Right lobe of liver (tissue), 6 donors: ENCODE data around the gene RAB35. TPM values are rescaled to one million over a fixed set of nuclear protein-coding genes. Genes with fewer than 3 reads are reported as not detected.
A peak's percentile ranks its signal among the peaks of the same experiment; 100 is the strongest.

ENCODE experiments used
- ATAC-seq, 4 donors: fragments of 200-7000 bp; cut with Tn5 transposase; one replicate each; pipeline ENCODE4 v1.9.1; 2020; ENCODE audit warnings: mild to moderate bottlenecking in 4 of 4, moderate library complexity in 4 of 4
- DNase-seq, 3 donors: peaks; one replicate each; pipeline ENCODE4 v3.0.0-alpha.2; 2020
- H3K27ac ChIP-seq, 3 donors: fragments of 200-600 bp; one replicate each; pipeline ENCODE4 v1.8.0; 2022
- H3K27me3 ChIP-seq, 2 donors: fragments of 200-600 bp; one replicate each; pipeline ENCODE4 v1.8.0; 2022
- H3K36me3 ChIP-seq, 4 donors: fragments of 200-600 bp; sonication (generic) in 1 of 4; one replicate each; pipeline versions ENCODE4 v1.5.1 to v1.8.0; 2017 to 2022; ENCODE audit warnings: control low read depth in 1 of 4
- H3K4me1 ChIP-seq, 4 donors: fragments of 200-600 bp; sonication (generic) in 1 of 4; one replicate each; pipeline versions ENCODE4 v1.5.1 to v1.8.0; 2017 to 2022; ENCODE audit warnings: control low read depth in 1 of 4
- H3K4me3 ChIP-seq, 3 donors: fragments of 200-600 bp; one replicate each; pipeline ENCODE4 v1.8.0; 2022
- H3K9me3 ChIP-seq, 4 donors: fragments of 200-600 bp; sonication (generic) in 1 of 4; one replicate each; pipeline versions ENCODE4 v1.5.1 to v1.8.0; 2017 to 2022; ENCODE audit warnings: control low read depth in 1 of 4
- CTCF ChIP-seq, 4 donors: fragments of 200-600 bp in 3 of 4; fragments of 450-650 bp in 1 of 4; IDR thresholded peaks; one replicate each; pipeline versions ENCODE4 v1.5.1 to v1.8.0; 2016 to 2022; ENCODE audit warnings: antibody characterized with exemption in 4 of 4, mild to moderate bottlenecking in 2 of 4
- POLR2A ChIP-seq: fragments of 450-650 bp; IDR thresholded peaks from one replicate; pipeline ENCODE4 v1.6.1; 2017; ENCODE audit warnings: antibody characterized with exemption, mild to moderate bottlenecking
- WGBS: methylation state at CpG from one replicate; pipeline ENCODE4 v1.1.6; 2018; ENCODE audit warnings: low coverage, low lambda C conversion rate; ENCODE audit not compliant: insufficient coverage; ENCODE audit errors: missing lambda C conversion rate; 5-methylcytosine and 5-hydroxymethylcytosine counted together
- intact Hi-C, 2 donors: fragments of 100-400 bp; cut with DNase I; formaldehyde crosslinking; loops; one replicate each; pipeline versions ENCODE4 v1.11.2 to v1.14.1; 2022
- total RNA-seq, 6 experiments: library from RNA; depleted of rRNA in 2 of 6; stranded (reverse); fragments of >200 nt in 2 of 6; fragmentation: NEBNext Ultra II Directional in 3 of 6; extraction: Animal tissue kit (Norgen Biotek cat#: 25700) in 3 of 6; gene quantifications; one replicate each; pipeline versions ENCODE4 v1.1.0 to v1.2.4, GENCODE V29; 2016 to 2023
- donor health status: DM: no; HTN: yes; CAD: no.
- donor health status: DM: no; HTN: no; CAD: no.
- donor health status: DM: no; HTN: no; CAD: no.
- donor health status: DM: no; HTN: yes; CAD: no.
- donor health status: DM: no; HTN: yes; CAD: no.

RAB35 gene
- total RNA-seq, 6 experiments from 2014 or later: 11.7 to 22.1 (median 14.7) TPM

DNA sequence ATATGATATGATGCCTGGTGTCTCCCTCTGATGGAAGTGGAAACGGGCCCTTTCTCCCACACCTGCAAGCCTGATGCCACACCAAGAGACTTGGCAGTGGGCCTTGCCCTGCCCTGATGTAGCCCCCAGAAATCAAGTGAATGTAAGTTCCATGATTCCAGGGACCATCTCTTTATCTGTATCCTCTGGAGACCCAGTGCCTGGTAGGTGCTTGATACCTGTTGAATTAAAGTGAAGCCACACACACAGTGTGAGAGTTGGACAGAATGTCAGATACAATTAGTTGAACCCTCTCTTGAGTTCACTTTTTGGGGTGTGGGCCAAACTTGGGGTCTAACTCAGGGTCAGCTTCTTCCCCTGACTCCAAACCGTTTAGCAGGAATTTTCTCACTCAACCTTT is 4.8 kb upstream of the RAB35 start:
- Histone ChIP-seq H3K27me3 (no peaks in the 10 kb centered on the region), H3K9me3 (no peaks in the 10 kb centered on the region), H3K4me1 (peaks cover 0 to 29% (median 5%) of the 10 kb centered on the region in 4 donors), H3K36me3 (no peaks in the 10 kb centered on the region), H3K27ac (no peak overlapping the region), H3K4me3 (no peak overlapping the region)
- intact Hi-C loops: no loop called here
- TF ChIP-seq CTCF (IDR thresholded peaks at IDR 0.05): no peak
- TF ChIP-seq POLR2A: no peak
- no peak for ATAC-seq
- WGBS: 83% methylated on average over 1 of the region's 2 CpGs
- DNase-seq: no peak

DNA sequence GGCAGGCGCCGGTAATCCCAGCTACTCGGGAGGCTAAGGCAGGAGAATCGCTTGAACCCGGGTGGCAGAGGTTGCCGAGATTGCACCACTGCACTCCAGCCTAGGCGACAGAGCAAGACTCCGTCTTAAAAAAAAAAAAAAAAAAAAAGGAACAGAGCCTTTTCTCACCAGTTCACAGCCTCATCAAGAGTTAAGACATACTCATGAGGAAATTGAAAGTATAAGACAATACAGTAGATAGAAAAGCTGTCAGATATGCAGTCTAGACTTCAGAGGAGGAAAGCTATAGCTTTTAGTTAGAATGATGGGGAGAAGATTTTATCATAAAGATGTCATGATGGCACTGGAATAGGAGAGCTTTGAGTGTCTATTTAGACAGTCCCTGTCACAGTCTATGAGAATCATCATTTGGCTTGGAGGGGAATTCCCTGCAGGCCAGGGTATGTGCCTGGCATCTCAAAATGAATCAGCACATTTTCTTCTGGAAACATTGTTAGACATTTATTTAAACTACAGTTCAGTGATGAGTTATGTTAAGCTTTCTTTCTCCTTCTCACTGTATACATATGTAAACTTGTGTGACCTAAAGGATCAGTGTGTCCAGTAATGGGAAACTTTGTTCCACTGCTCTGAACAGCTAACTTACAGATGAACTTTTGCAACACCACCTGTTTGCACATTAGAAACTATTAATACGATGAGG is 2.9 kb upstream of the RAB35 start:
- ATAC-seq: peak in 1 of 4 donors; percentile 12
- no peak for DNase-seq
- intact Hi-C loops: no loop called here
- H3K4me1 ChIP-seq: peaks cover 0 to 37% (median 5%) of the 10 kb centered on the region in 4 donors
- H3K9me3 ChIP-seq: no peaks in the 10 kb centered on the region
- H3K27me3 ChIP-seq: no peaks in the 10 kb centered on the region
- TF ChIP-seq POLR2A (no peak), CTCF (IDR thresholded peaks at IDR 0.05) (no peak)
- WGBS: 76% methylated on average over 8 of the region's 9 CpGs
- no peaks in the 10 kb centered on the region for H3K36me3 ChIP-seq
- H3K27ac ChIP-seq: no peak overlapping the region
- no peak overlapping the region for H3K4me3 ChIP-seq

GRCh38 chr12:120118321-120119061 is 1.9 kb upstream of the RAB35 start:
- WGBS: 43% methylated on average over 7 of the region's 11 CpGs
- ATAC-seq: no peak
- no peak for DNase-seq
- no peak for TF ChIP-seq POLR2A
- no peak for TF ChIP-seq CTCF (IDR thresholded peaks at IDR 0.05)
- H3K27ac ChIP-seq: no peak overlapping the region
- intact Hi-C loops: no loop called here
- H3K4me3 ChIP-seq: no peak overlapping the region
- H3K9me3 ChIP-seq: no peaks in the 10 kb centered on the region
- H3K27me3 ChIP-seq: no peaks in the 10 kb centered on the region
- no peaks in the 10 kb centered on the region for H3K36me3 ChIP-seq
- peaks cover 0 to 37% (median 5%) of the 10 kb centered on the region in 4 donors for H3K4me1 ChIP-seq

DNA sequence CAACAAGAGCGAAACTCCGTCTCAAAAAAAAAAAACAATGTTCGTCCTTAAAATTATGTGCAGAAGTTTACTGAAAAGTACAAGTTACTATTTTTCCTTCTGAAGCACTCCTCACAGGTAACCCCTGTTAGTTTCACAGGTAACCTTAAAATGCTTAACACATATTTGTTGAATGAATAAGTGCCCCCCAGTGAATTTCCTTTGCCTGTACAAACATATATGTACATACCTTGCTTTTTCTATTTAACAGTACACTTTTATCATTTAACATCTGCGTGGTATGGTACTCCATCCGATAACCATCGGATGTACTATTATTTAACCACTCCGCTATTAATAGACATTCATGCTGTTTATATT is 1.4 kb upstream of the RAB35 start:
- H3K9me3 ChIP-seq: no peaks in the 10 kb centered on the region
- ATAC-seq (no peak), DNase-seq (no peak)
- H3K4me3 ChIP-seq: peak overlapping the region; percentile 77 to 91 (median 81)
- 49% methylated on average over 7 of the region's 7 CpGs for WGBS
- intact Hi-C loops: no loop called here
- H3K27me3 ChIP-seq: no peaks in the 10 kb centered on the region
- no peak for TF ChIP-seq CTCF (IDR thresholded peaks at IDR 0.05)
- no peak for TF ChIP-seq POLR2A
- no peak overlapping the region for H3K27ac ChIP-seq
- H3K36me3 ChIP-seq: no peaks in the 10 kb centered on the region
- H3K4me1 ChIP-seq: peaks cover 0 to 37% (median 5%) of the 10 kb centered on the region in 4 donors
